Type B pancreatic cell (in vitro differentiated cells): ENCODE measurements around the gene GGNBP2. TPM values are rescaled to one million over a fixed set of nuclear protein-coding genes. Genes with fewer than 3 reads are reported as not detected.

Source experiments
- DNase-seq: peaks from one replicate; pipeline ENCODE4 v3.0.0; 2021; ENCODE audit warnings: mixed read lengths; ENCODE audit not compliant: unreplicated experiment; ENCODE audit errors: extremely low spot score
- H3K27ac Mint-ChIP-seq: 2 replicates; pipeline ENCODE4 v1.8.0; 2021; ENCODE audit warnings: mild to moderate bottlenecking, mixed read lengths
- H3K27me3 Mint-ChIP-seq: 2 replicates; pipeline ENCODE4 v1.8.0; 2021; ENCODE audit warnings: mixed read lengths
- H3K36me3 Mint-ChIP-seq: 2 replicates; pipeline ENCODE4 v1.8.0; 2021; ENCODE audit warnings: mixed read lengths
- H3K4me1 Mint-ChIP-seq: one replicate; pipeline ENCODE4 v1.8.0; 2021; ENCODE audit warnings: mixed read lengths; ENCODE audit not compliant: unreplicated experiment
- H3K4me3 Mint-ChIP-seq: 2 replicates; pipeline ENCODE4 v1.8.0; 2021; ENCODE audit warnings: mild to moderate bottlenecking, mixed read lengths
- H3K9me3 Mint-ChIP-seq: 2 replicates; pipeline ENCODE4 v1.8.0; 2021; ENCODE audit warnings: mixed read lengths
- total RNA-seq: library from RNA; stranded (reverse); gene quantifications from 2 replicates; pipeline ENCODE4 v1.2.1, GENCODE V29; 2021; ENCODE audit warnings: low replicate concordance
- TF ChIP-seq, protein P1 (sequence below): fragments of 200-600 bp; sonication (generic); conservative IDR thresholded peaks from 2 replicates; pipeline ENCODE4 v1.5.0; 2021; ENCODE audit warnings: antibody characterized with exemption, mild to moderate bottlenecking

The GGNBP2 gene
- total RNA-seq, 1 donor from 2014 or later: 63.7 TPM

GRCh38 chr17:36542755-36543154 is 2.0 kb upstream of the GGNBP2 start:
- DNase-seq: no peak
- no peak overlapping the region for H3K4me3 Mint-ChIP-seq
- H3K27me3 Mint-ChIP-seq: no peaks in the 10 kb centered on the region
- H3K27ac Mint-ChIP-seq: no peak overlapping the region
- no peaks in the 10 kb centered on the region for H3K9me3 Mint-ChIP-seq
- peaks cover 15% of the 10 kb centered on the region for H3K4me1 Mint-ChIP-seq
- TF ChIP-seq, protein P1, sequence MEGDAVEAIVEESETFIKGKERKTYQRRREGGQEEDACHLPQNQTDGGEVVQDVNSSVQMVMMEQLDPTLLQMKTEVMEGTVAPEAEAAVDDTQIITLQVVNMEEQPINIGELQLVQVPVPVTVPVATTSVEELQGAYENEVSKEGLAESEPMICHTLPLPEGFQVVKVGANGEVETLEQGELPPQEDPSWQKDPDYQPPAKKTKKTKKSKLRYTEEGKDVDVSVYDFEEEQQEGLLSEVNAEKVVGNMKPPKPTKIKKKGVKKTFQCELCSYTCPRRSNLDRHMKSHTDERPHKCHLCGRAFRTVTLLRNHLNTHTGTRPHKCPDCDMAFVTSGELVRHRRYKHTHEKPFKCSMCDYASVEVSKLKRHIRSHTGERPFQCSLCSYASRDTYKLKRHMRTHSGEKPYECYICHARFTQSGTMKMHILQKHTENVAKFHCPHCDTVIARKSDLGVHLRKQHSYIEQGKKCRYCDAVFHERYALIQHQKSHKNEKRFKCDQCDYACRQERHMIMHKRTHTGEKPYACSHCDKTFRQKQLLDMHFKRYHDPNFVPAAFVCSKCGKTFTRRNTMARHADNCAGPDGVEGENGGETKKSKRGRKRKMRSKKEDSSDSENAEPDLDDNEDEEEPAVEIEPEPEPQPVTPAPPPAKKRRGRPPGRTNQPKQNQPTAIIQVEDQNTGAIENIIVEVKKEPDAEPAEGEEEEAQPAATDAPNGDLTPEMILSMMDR: no peak
- peaks cover 2% of the 10 kb centered on the region for H3K36me3 Mint-ChIP-seq

DNA sequence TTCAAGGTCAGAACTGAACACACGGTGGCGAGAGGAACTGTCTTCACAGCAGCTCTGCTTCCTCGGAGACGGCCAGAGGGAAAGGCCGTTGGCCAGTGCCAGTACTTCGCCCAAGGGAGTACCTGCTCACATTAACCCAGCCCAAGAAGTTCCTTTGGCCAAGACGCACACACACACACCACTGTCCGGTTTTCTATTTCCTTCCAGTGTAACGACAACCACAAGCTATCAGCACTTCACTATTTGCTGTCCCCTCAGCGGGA is 744 bp upstream of the GGNBP2 start:
- Mint-ChIP-seq H3K9me3 (no peaks in the 10 kb centered on the region), H3K4me1 (peaks cover 19% of the 10 kb centered on the region), H3K36me3 (peaks cover 5% of the 10 kb centered on the region), H3K4me3 (peak overlapping the region; percentile 99), H3K27ac (peak overlapping the region; percentile 99), H3K27me3 (no peaks in the 10 kb centered on the region)
- TF ChIP-seq, protein P1: peak; percentile 25
- DNase-seq: no peak

DNA sequence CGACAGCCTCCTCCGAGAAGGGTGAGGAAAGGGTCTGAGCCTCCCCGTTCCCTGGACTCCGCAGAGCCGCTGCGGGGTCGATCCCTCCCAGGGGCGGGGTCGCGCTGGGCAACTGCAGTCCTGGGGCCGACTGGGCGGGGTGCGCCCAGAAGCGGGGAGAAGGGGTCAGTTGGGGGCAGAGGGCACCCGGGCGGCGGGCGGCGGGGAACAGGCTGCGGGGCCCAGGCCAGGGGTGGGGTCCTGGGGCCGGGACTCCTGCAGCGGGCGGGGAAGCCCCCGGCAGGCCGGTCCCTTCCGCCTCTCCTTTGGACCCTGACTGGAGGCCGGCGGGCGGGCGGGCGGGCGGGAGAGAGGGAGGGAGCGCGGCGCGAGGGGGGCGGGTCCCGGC is 352 bp downstream of the GGNBP2 start:
- H3K9me3 Mint-ChIP-seq: no peaks in the 10 kb centered on the region
- H3K36me3 Mint-ChIP-seq: peaks cover 5% of the 10 kb centered on the region
- no peaks in the 10 kb centered on the region for H3K27me3 Mint-ChIP-seq
- peak overlapping the region; percentile 99 for H3K4me3 Mint-ChIP-seq
- no peak for DNase-seq
- peak overlapping the region; percentile 99 for H3K27ac Mint-ChIP-seq
- TF ChIP-seq, protein P1: no peak
- peaks cover 19% of the 10 kb centered on the region for H3K4me1 Mint-ChIP-seq

GRCh38 chr17:36545465-36546417 is 1.0 kb downstream of the GGNBP2 start:
- peak overlapping the region; percentile 94 for H3K27ac Mint-ChIP-seq
- H3K9me3 Mint-ChIP-seq: no peaks in the 10 kb centered on the region
- peak overlapping the region; percentile 94 for H3K4me3 Mint-ChIP-seq
- peak; percentile 99 for DNase-seq
- TF ChIP-seq, protein P1: peak; percentile 23
- H3K27me3 Mint-ChIP-seq: no peaks in the 10 kb centered on the region
- H3K36me3 Mint-ChIP-seq: peaks cover 7% of the 10 kb centered on the region
- H3K4me1 Mint-ChIP-seq: peaks cover 20% of the 10 kb centered on the region

- no peaks in the 10 kb centered on the region for H3K9me3 Mint-ChIP-seq
- no peak for DNase-seq
- peaks cover 22% of the 10 kb centered on the region for H3K4me1 Mint-ChIP-seq
- peaks cover 9% of the 10 kb centered on the region for H3K36me3 Mint-ChIP-seq
- peak overlapping the region; percentile 94 for H3K4me3 Mint-ChIP-seq
- TF ChIP-seq, protein P1: no peak
- peak overlapping the region; percentile 94 for H3K27ac Mint-ChIP-seq
- H3K27me3 Mint-ChIP-seq: no peaks in the 10 kb centered on the region
Measured at GRCh38 chr17:36546418-36547093, 1.8 kb downstream of the GGNBP2 start.
